ENCODE measurements around the gene RPTOR.

Gene RPTOR

GRCh38 chr17:80636361-80637018 lies 91.9 kb downstream of the RPTOR start:
- no peak overlapping the region for H2AFZ ChIP-seq (ENCODE audit: low read length)
- H3K36me3 ChIP-seq (ENCODE audit: insufficient read depth, low read length), result no peaks in the 10 kb centered on the region; the same call in 1 of the 2 replicates
- H3F3A ChIP-seq (ENCODE audit: insufficient read depth, low read length), result no peaks in the 10 kb centered on the region
- no peaks in the 10 kb centered on the region for H3K79me2 ChIP-seq (ENCODE audit: insufficient read depth, low read length)
- no peaks in the 10 kb centered on the region for H3K9me3 ChIP-seq (ENCODE audit: low read length)
- H4K20me1 ChIP-seq (ENCODE audit: insufficient read depth, low read length), result no peaks in the 10 kb centered on the region
- peak overlapping the region; percentile 21 for H3K4me3 ChIP-seq (ENCODE audit: low read depth, low read length, poor library complexity, severe bottlenecking)
- H3K4me2 ChIP-seq (ENCODE audit: low read length), result peak overlapping the region; percentile 53
- no peaks in the 10 kb centered on the region for H3K9me2 ChIP-seq (ENCODE audit: low read depth, low read length)
- H3K9ac ChIP-seq (ENCODE audit: low read length), result peak overlapping the region; percentile 55; the same call in 1 of the 2 replicates
- H3K27me3 ChIP-seq (ENCODE audit: insufficient read depth, low read length), result no peaks in the 10 kb centered on the region
- H3K27ac ChIP-seq (ENCODE audit: low read depth, low read length, poor library complexity, severe bottlenecking), result peak overlapping the region; percentile 89
- peak; percentile 49 for TF ChIP-seq CTCF (IDR thresholded peaks at IDR 0.05; ENCODE audit: low read length)
- no peak for TF ChIP-seq EZH2 (IDR thresholded peaks at IDR 0.05; ENCODE audit: borderline replicate concordance, low read length)
- H3K4me1 ChIP-seq (ENCODE audit: insufficient read depth, low read length, severe bottlenecking), result peaks cover 41% of the 10 kb centered on the region

GRCh38 chr17:80637048-80637781 lies 92.6 kb downstream of the RPTOR start:
- no peaks in the 10 kb centered on the region for H3F3A ChIP-seq (ENCODE audit: insufficient read depth, low read length)
- no peaks in the 10 kb centered on the region for H3K9me2 ChIP-seq (ENCODE audit: low read depth, low read length)
- H3K9me3 ChIP-seq (ENCODE audit: low read length), result no peaks in the 10 kb centered on the region
- peak overlapping the region; percentile 55; the same call in 1 of the 2 replicates for H3K9ac ChIP-seq (ENCODE audit: low read length)
- peak overlapping the region; percentile 21 for H3K4me3 ChIP-seq (ENCODE audit: low read depth, low read length, poor library complexity, severe bottlenecking)
- TF ChIP-seq EZH2 (IDR thresholded peaks at IDR 0.05; ENCODE audit: borderline replicate concordance, low read length) (no peak), CTCF (IDR thresholded peaks at IDR 0.05; ENCODE audit: low read length) (no peak)
- H2AFZ ChIP-seq (ENCODE audit: low read length), result no peak overlapping the region
- no peaks in the 10 kb centered on the region; the same call in 1 of the 2 replicates for H3K36me3 ChIP-seq (ENCODE audit: insufficient read depth, low read length)
- peak overlapping the region; percentile 53 for H3K4me2 ChIP-seq (ENCODE audit: low read length)
- peaks cover 38% of the 10 kb centered on the region for H3K4me1 ChIP-seq (ENCODE audit: insufficient read depth, low read length, severe bottlenecking)
- no peaks in the 10 kb centered on the region for H3K27me3 ChIP-seq (ENCODE audit: insufficient read depth, low read length)
- no peaks in the 10 kb centered on the region for H3K79me2 ChIP-seq (ENCODE audit: insufficient read depth, low read length)
- no peaks in the 10 kb centered on the region for H4K20me1 ChIP-seq (ENCODE audit: insufficient read depth, low read length)
- H3K27ac ChIP-seq (ENCODE audit: low read depth, low read length, poor library complexity, severe bottlenecking), result peak overlapping the region; percentile 89

GRCh38 chr17:80639658-80640057 lies 95.0 kb downstream of the RPTOR start:
- Histone ChIP-seq H3K4me3 (ENCODE audit: low read depth, low read length, poor library complexity, severe bottlenecking) (no peak overlapping the region), H3K27me3 (ENCODE audit: insufficient read depth, low read length) (no peaks in the 10 kb centered on the region), H3K9me2 (ENCODE audit: low read depth, low read length) (no peaks in the 10 kb centered on the region), H4K20me1 (ENCODE audit: insufficient read depth, low read length) (no peaks in the 10 kb centered on the region), H3K36me3 (ENCODE audit: insufficient read depth, low read length) (peaks cover 7% of the 10 kb centered on the region; the same call in 1 of the 2 replicates), H3K4me2 (ENCODE audit: low read length) (no peak overlapping the region), H3K9me3 (ENCODE audit: low read length) (no peaks in the 10 kb centered on the region), H3F3A (ENCODE audit: insufficient read depth, low read length) (no peaks in the 10 kb centered on the region), H3K9ac (ENCODE audit: low read length) (no peak overlapping the region), H3K27ac (ENCODE audit: low read depth, low read length, poor library complexity, severe bottlenecking) (no peak overlapping the region), H2AFZ (ENCODE audit: low read length) (no peak overlapping the region), H3K4me1 (ENCODE audit: insufficient read depth, low read length, severe bottlenecking) (peaks cover 36% of the 10 kb centered on the region), H3K79me2 (ENCODE audit: insufficient read depth, low read length) (no peaks in the 10 kb centered on the region)
- TF ChIP-seq EZH2 (IDR thresholded peaks at IDR 0.05; ENCODE audit: borderline replicate concordance, low read length), result no peak
- no peak for TF ChIP-seq CTCF (IDR thresholded peaks at IDR 0.05; ENCODE audit: low read length)

Data from OCI-LY1 (cell line).